ENCODE measurements around the gene PNMA8B. TPM values are rescaled to one million over a fixed set of nuclear protein-coding genes. Genes with fewer than 3 reads are reported as not detected.
A peak's percentile ranks its signal among the peaks of the same experiment; 100 is the strongest.

The PNMA8B gene
- total RNA-seq, 1 donor from 2014 or later, result 1.5 TPM

DNA sequence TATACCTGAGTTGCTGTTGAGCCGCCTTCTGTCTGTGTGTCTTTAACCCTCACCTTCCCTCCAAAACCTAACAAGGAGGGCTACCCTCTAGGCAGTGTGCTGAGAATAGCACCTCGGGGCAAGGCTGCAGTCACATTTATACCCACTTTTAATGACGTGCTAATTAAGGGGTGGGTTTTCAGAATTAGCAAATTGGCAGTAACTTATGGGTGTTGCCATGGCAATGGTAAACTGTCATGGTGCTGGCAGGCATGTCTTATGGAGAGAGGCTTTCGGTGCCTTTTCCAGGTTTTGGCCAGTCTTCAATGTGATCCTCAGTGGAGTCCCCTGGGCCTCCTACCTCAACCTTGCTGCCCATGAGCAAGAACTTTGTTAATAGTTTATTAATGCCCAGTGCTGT is 23.1 kb downstream of the PNMA8B start:
- no peaks in the 10 kb centered on the region for H3K9me3 ChIP-seq
- peaks cover 14% of the 10 kb centered on the region for H3K4me1 ChIP-seq
- H3K4me3 ChIP-seq, result no peak overlapping the region
- H3K36me3 ChIP-seq, result no peaks in the 10 kb centered on the region
- ATAC-seq, result no peak
- TF ChIP-seq, protein P1, sequence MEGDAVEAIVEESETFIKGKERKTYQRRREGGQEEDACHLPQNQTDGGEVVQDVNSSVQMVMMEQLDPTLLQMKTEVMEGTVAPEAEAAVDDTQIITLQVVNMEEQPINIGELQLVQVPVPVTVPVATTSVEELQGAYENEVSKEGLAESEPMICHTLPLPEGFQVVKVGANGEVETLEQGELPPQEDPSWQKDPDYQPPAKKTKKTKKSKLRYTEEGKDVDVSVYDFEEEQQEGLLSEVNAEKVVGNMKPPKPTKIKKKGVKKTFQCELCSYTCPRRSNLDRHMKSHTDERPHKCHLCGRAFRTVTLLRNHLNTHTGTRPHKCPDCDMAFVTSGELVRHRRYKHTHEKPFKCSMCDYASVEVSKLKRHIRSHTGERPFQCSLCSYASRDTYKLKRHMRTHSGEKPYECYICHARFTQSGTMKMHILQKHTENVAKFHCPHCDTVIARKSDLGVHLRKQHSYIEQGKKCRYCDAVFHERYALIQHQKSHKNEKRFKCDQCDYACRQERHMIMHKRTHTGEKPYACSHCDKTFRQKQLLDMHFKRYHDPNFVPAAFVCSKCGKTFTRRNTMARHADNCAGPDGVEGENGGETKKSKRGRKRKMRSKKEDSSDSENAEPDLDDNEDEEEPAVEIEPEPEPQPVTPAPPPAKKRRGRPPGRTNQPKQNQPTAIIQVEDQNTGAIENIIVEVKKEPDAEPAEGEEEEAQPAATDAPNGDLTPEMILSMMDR (IDR thresholded peaks at IDR 0.05), result no peak
- DNase-seq, result no peak
- no peak overlapping the region for H3K27ac ChIP-seq
- peaks cover 27% of the 10 kb centered on the region for H3K27me3 ChIP-seq (ENCODE audit: low read depth)
- intact Hi-C loops (cut with DNase I), result no loop called here

DNA sequence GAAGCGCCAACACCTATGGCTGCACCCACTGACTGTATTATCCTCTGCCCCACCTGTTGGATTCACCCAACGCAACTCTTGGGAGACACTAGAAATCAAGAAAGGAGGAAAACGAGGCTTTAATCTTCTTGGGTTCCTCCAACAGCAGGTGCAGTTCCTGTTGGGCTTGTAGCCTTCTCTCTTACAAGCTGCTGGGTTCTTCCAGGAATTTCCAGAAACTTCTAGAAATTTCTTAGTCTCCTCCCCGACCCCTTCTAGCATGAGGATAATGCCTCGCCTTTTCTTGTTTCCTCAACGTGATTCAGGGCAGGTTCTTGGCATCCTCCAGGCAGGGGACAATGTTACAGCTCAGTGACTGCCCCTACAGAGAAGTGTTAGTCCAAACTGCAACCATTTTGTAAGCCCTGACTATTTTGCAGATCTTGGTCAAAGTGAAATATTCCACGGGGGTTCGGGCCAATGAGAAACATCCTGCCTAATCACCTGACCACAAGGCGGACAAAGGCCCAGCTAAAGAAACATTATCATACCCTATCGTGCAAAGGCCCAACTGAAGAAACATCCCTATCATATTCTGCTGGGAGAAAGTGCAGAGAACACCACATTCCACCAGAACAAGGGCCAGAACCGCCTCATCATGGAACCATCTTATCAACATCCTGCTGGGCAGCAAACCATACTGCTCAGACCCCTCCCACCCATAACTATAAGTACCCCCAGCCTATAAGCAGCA is 23.7 kb downstream of the PNMA8B start:
- H3K27ac ChIP-seq, result no peak overlapping the region
- no peak for DNase-seq

DNA sequence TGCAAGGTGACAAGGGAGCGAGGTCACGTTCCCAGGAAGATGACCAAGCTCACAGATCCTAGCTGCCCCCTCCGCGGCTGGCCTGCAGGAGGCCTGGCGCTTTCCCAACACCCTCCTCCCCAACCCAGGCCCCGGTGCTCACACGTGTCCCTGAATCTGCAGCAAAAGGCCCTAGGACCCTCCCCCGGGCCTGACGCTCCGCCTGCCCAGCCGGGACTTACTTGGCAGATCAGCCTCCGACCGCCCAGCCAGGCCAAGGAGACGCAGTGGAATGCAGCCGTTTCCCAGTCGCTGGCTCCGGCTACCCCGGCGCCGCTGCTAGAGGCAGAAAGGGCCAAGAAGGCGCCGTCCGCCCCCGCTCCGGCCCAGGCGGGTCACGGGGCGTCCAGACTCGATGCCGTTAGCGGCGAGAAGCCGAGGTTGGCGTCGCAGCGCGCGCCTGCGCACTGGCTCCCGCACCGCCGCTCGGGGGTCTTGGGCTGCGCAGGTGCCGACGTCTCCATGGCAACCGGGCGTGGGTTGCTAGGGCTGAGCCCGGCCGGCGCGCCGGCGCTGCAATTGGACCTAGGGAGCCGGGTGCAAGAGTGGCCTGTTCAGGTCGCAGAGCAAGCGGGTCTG is 24.4 kb downstream of the PNMA8B start, which contains the start of gene PNMA8A:
Gene PNMA8A (minus strand): TSS at position 448 of the 618 bp plus-strand sequence. CDS start 528 bp downstream, outside the sequence.
- peaks cover 14% of the 10 kb centered on the region for H3K4me1 ChIP-seq
- H3K36me3 ChIP-seq, result no peaks in the 10 kb centered on the region
- ATAC-seq, result peak; percentile 68 to 73
- peaks cover 27% of the 10 kb centered on the region for H3K27me3 ChIP-seq (ENCODE audit: low read depth)
- TF ChIP-seq, protein P1 (IDR thresholded peaks at IDR 0.05), result no peak
- H3K9me3 ChIP-seq, result no peaks in the 10 kb centered on the region
- intact Hi-C loops (cut with DNase I), result no loop called here
- H3K27ac ChIP-seq, result peak within 1 kb of the TSS; percentile 41
- peak within 1 kb of the TSS; percentile 37 for H3K4me3 ChIP-seq
- peak; percentile 62 for DNase-seq

More for the DNA sequence above, 23.7 kb downstream of the PNMA8B start:
- Histone ChIP-seq H3K27me3 (ENCODE audit: low read depth) (peaks cover 27% of the 10 kb centered on the region), H3K36me3 (no peaks in the 10 kb centered on the region), H3K4me3 (peak overlapping the region; percentile 37), H3K4me1 (peaks cover 14% of the 10 kb centered on the region), H3K9me3 (no peaks in the 10 kb centered on the region)
- TF ChIP-seq, protein P1 (IDR thresholded peaks at IDR 0.05), result no peak
- no peak for ATAC-seq
- intact Hi-C loops (cut with DNase I), result no loop called here

GRCh38 chr19:46470376-46470775 is 25.3 kb downstream of the PNMA8B start:
- Histone ChIP-seq H3K27me3 (ENCODE audit: low read depth) (peaks cover 27% of the 10 kb centered on the region), H3K27ac (no peak overlapping the region), H3K36me3 (no peaks in the 10 kb centered on the region), H3K9me3 (no peaks in the 10 kb centered on the region), H3K4me1 (peaks cover 14% of the 10 kb centered on the region), H3K4me3 (no peak overlapping the region)
- ATAC-seq (no peak), DNase-seq (no peak)
- intact Hi-C loops (cut with DNase I), result no loop called here
- TF ChIP-seq, protein P1 (IDR thresholded peaks at IDR 0.05), result no peak

GRCh38 chr19:46469541-46470185 is 26.0 kb downstream of the PNMA8B start:
- intact Hi-C loops (cut with DNase I), result no loop called here

More at GRCh38 chr19:46469541-46470185, 26.0 kb downstream of the PNMA8B start:
- no peaks in the 10 kb centered on the region for H3K36me3 ChIP-seq
- TF ChIP-seq, protein P1 (IDR thresholded peaks at IDR 0.05), result no peak
- ATAC-seq, result no peak
- no peaks in the 10 kb centered on the region for H3K9me3 ChIP-seq
- no peak for DNase-seq
- peaks cover 26% of the 10 kb centered on the region for H3K27me3 ChIP-seq (ENCODE audit: low read depth)
- H3K4me3 ChIP-seq, result no peak overlapping the region
- peaks cover 14% of the 10 kb centered on the region for H3K4me1 ChIP-seq
- no peak overlapping the region for H3K27ac ChIP-seq
